ENCODE results near the gene PRR5. TPM values are rescaled to one million over a fixed set of nuclear protein-coding genes. Genes with fewer than 3 reads are reported as not detected.
A peak's percentile ranks its signal among the peaks of the same experiment; 100 is the strongest.
"Not testable (repeated sequence)": the region's sequence is repeated elsewhere in the genome, so short reads cannot be mapped to it uniquely, and the experiment has no call there.

The PRR5 gene
- total RNA-seq, 2 donors from 2014 or later: 7.3 to 30.0 TPM

DNA sequence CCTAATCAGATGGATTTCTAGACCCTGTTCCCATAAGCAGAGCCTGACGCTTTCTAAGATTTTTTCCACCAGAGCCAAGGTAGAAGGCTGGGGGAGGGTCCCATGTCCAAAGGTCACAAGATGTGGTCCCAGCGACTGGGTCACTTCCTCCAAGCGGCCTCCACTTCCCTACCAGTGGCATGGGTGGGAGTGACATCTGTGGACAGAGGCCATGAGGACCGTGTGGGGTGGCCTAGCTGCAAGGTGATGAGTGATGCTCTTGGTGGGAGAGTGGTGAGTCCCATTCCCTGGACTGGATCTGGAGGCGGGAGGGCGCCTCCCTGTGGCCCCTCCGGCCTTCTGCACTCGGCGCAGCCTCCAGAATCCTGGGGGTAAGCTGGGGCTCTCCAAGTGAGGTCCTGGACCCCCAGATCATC is 32.4 kb upstream of the PRR5 start:
- Histone ChIP-seq H3K27ac (no peak overlapping the region), H3K4me1 (ENCODE audit: control insufficient read depth in 1 of 2, low read depth in 2 of 2) (peaks cover 3 to 7% of the 10 kb centered on the region in 2 donors), H3K27me3 (replicated peaks; ENCODE audit: insufficient read depth) (no peaks in the 10 kb centered on the region), H3K4me3 (peak overlapping the region; percentile 64), H3K36me3 (no peaks in the 10 kb centered on the region), H3K9me3 (no peaks in the 10 kb centered on the region)
- ATAC-seq (ENCODE audit: insufficient number of reproducible peaks, low FRiP score, low read depth) (no peak), DNase-seq (ENCODE audit: low spot score) (no peak)
- TF ChIP-seq CTCF (IDR thresholded peaks at IDR 0.05): no peak

- TF ChIP-seq CTCF (IDR thresholded peaks at IDR 0.05): no peak
- no peaks in the 10 kb centered on the region for H3K27me3 ChIP-seq (replicated peaks; ENCODE audit: insufficient read depth)
- H3K9me3 ChIP-seq: no peaks in the 10 kb centered on the region
- DNase-seq (ENCODE audit: low spot score) (no peak), ATAC-seq (ENCODE audit: insufficient number of reproducible peaks, low FRiP score, low read depth) (no peak)
- H3K36me3 ChIP-seq: no peaks in the 10 kb centered on the region
- no peak overlapping the region for H3K27ac ChIP-seq
- no peak overlapping the region for H3K4me3 ChIP-seq
- H3K4me1 ChIP-seq (ENCODE audit: control insufficient read depth in 1 of 2, low read depth in 2 of 2): peaks cover 3 to 7% of the 10 kb centered on the region in 2 donors
Observed at GRCh38 chr22:44670220-44670988, 31.6 kb upstream of the PRR5 start.

DNA sequence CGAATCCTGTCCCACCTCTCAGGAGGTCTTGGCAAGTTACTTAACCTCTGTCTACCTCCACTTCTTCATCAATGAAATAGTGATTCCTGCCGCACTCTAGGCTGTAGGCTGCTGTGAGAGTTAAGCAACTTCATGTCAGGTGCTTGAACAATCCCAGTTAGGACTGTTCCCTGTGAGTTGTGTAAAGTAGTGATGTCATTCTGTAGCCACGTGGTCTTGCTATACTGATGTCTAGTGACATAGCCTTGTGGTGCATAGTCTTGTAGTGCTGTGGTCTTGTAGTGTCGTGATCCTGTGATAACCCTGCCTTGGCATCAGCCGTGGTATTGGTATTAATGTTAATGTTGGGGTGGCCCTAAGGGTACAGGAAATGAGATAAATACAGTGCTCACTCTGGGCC is 30.3 kb upstream of the PRR5 start:
- no peak overlapping the region for H3K4me3 ChIP-seq
- TF ChIP-seq CTCF (IDR thresholded peaks at IDR 0.05): no peak
- ATAC-seq (ENCODE audit: insufficient number of reproducible peaks, low FRiP score, low read depth) (no peak), DNase-seq (ENCODE audit: low spot score) (no peak)
- no peak overlapping the region for H3K27ac ChIP-seq
- H3K36me3 ChIP-seq: no peaks in the 10 kb centered on the region
- no peaks in the 10 kb centered on the region for H3K9me3 ChIP-seq
- no peaks in the 10 kb centered on the region for H3K27me3 ChIP-seq (replicated peaks; ENCODE audit: insufficient read depth)
- peaks cover 3 to 7% of the 10 kb centered on the region in 2 donors for H3K4me1 ChIP-seq (ENCODE audit: control insufficient read depth in 1 of 2, low read depth in 2 of 2)

DNA sequence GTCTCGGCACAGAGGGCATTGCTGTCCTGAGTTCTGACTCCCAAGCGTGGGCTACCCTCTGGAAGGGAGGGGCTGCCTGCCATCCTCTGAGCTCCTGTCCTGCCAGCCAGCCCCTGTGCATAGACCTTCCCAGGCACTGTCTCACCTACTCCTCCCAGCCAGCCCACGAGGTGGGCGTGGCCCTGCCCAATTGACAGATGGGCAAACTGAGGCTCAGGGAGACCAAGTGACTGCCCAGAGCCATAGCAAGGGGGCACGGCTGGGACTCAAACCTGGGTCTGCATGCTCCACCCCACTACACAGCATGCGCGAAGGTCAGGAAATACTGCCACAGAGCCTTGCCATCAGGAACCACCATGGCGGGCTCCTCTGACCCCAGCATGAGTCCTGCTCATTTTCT is 29.4 kb upstream of the PRR5 start:
- TF ChIP-seq CTCF (IDR thresholded peaks at IDR 0.05): no peak
- no peaks in the 10 kb centered on the region for H3K27me3 ChIP-seq (replicated peaks; ENCODE audit: insufficient read depth)
- DNase-seq (ENCODE audit: low spot score) (no peak), ATAC-seq (ENCODE audit: insufficient number of reproducible peaks, low FRiP score, low read depth) (no peak)
- no peaks in the 10 kb centered on the region for H3K36me3 ChIP-seq
- H3K9me3 ChIP-seq: no peaks in the 10 kb centered on the region
- H3K27ac ChIP-seq: no peak overlapping the region
- H3K4me1 ChIP-seq (ENCODE audit: control insufficient read depth in 1 of 2, low read depth in 2 of 2): peaks cover 3 to 7% of the 10 kb centered on the region in 2 donors
- no peak overlapping the region for H3K4me3 ChIP-seq

DNA sequence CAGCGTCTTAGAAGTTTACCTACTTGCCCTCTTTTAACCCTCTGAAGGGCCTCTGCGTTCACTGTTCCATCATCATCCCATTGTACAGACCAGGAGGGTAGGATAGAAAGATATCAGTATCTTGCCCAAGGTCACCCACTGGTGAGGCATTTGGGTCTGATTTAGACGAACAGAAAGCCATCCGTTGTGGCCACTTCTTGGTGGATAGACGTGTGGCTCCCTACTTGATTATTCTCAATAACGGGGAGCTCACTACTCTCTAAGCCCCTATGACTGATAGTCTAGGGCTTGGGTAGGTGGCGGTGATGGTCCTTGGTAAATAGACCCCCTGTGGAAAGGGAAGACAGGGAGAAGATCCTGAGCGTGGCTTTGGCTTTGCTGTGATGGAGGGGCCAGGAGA is 28.6 kb upstream of the PRR5 start:
- H3K4me1 ChIP-seq (ENCODE audit: control insufficient read depth in 1 of 2, low read depth in 2 of 2): peaks cover 3 to 7% of the 10 kb centered on the region in 2 donors
- H3K27me3 ChIP-seq (replicated peaks; ENCODE audit: insufficient read depth): no peaks in the 10 kb centered on the region
- no peak for TF ChIP-seq CTCF (IDR thresholded peaks at IDR 0.05)
- no peak overlapping the region for H3K27ac ChIP-seq
- ATAC-seq (ENCODE audit: insufficient number of reproducible peaks, low FRiP score, low read depth) (no peak), DNase-seq (ENCODE audit: low spot score) (no peak)
- H3K9me3 ChIP-seq: no peaks in the 10 kb centered on the region
- no peak overlapping the region for H3K4me3 ChIP-seq
- H3K36me3 ChIP-seq: no peaks in the 10 kb centered on the region

- DNase-seq (ENCODE audit: low spot score); H3K36me3 ChIP-seq; H3K4me3 ChIP-seq; H3K27ac ChIP-seq; H3K27me3 ChIP-seq (replicated peaks; ENCODE audit: insufficient read depth); H3K9me3 ChIP-seq; ATAC-seq (ENCODE audit: insufficient number of reproducible peaks, low FRiP score, low read depth); H3K4me1 ChIP-seq (ENCODE audit: control insufficient read depth in 1 of 2, low read depth in 2 of 2): not testable (repeated sequence)
Observed at GRCh38 chr22:44676066-44676440, 26.0 kb upstream of the PRR5 start.
